Stimulated activated CD8-positive, alpha-beta memory T cell treated with anti-CD3 and anti-CD28 coated beads, Interleukin-15, amount 100 ng/mL, for 48 hours (primary cell): ENCODE measurements around the gene DBF4B.
"Not testable (repeated sequence)": the region's sequence is repeated elsewhere in the genome, so short reads cannot be mapped to it uniquely, and the experiment has no call there.

Experiments used
- DNase-seq, 2 donors: peaks; one replicate each; pipeline ENCODE4 v3.0.0-alpha.2; 2020; ENCODE audit warnings: low read depth in 2 of 2

Gene DBF4B, protein sequence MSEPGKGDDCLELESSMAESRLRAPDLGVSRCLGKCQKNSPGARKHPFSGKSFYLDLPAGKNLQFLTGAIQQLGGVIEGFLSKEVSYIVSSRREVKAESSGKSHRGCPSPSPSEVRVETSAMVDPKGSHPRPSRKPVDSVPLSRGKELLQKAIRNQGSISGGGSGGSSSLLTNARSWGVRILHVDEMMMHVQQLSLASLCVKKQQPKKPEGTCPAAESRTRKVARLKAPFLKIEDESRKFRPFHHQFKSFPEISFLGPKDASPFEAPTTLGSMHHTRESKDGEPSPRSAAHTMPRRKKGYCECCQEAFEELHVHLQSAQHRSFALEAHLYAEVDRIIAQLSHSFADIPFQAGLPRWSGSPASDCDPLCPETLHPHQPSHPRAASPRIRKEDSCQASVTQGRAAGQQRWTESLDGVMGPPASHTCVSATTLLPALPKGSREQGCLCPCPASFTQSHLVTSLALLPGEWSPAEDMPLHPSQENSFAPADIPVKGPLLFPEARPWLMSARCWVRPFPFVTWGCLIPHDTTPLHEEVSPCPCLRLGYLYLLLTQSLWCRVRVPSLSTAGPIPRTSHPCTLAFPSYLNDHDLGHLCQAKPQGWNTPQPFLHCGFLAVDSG

DNA sequence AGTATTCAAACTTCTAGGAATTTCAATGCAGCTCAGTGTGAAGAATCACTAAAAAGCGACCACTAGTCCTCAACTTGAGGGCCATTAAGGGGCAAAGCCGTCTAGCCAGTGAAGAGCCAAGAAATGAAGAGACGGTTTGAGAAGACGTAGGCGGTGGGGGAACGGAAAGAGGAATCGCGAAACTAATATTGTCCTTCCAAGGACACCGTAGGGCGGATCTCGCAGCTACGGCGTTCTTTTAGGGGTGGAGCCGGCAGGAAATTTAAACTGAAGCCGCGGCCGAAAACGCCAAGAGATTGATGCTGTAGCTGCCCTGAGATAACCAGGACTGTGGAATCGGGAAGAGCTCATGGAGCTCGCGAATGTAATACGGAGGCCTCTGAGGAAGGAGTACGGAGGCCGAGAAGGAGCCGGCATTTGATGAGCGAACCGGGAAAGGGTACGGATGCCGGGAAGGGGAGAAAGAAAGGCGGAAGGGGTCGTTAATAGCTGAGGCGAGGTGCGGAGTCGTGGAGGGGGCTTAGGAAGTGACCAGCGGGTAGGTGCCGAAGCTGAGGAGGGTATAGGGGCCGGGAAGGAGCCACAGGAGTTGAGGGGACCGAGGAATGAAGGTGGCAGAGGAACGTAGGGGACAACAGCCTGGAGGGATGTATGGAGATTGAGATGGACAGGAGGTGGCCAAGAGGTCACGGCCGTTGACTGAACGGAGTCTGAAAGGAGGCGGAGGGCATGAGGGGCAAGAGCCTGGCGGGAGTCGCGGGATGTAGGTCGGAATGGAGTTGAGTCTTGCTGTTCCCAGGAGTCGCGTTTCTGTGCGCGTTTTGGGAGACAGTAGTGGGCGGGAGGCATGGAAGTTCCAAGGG, at the start of gene DBF4B:
DBF4B (plus strand) TSS at position 265 of the 863 bp plus-strand sequence; CDS start at position 421, 156 bp downstream.
- peak; percentile 64 to 65 for DNase-seq

DNA sequence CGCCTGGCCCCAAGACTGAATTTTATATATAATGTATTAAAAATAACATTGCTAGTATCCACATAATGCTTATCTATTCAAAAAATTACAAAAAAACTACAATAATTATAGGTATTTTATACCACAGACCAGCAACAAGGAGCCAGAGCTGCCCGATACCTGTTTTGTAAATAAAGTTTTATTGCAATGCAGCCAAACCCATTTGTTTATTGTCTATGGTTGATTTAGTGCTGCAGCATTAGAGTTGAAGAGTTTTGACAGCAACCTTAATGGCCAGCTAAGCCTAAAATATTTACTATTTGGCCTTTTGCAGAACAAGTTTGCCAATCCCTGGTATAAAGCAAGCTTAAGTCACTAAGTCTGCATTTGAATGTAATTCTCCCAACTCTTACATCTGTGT, 46.6 kb upstream of the DBF4B start:
- no peak for DNase-seq

DNA sequence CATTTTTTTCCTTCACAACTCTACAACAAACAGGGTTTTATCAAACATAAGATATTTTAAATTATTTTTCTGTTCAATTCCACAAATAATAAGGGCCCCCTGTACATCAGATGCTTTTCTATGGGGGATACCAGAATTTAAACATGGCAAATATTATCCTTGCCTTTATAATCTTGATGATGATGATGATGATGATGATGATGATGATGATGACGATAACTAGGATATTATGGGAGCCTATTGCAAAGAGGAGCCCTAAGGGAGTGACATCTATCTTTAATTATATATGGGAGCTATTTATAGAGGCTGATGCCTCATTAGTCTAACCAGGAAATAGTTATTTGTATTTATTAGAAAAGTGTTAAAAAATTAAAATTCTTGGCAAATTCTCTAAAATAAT, 45.4 kb upstream of the DBF4B start:
- no peak for DNase-seq

DNA sequence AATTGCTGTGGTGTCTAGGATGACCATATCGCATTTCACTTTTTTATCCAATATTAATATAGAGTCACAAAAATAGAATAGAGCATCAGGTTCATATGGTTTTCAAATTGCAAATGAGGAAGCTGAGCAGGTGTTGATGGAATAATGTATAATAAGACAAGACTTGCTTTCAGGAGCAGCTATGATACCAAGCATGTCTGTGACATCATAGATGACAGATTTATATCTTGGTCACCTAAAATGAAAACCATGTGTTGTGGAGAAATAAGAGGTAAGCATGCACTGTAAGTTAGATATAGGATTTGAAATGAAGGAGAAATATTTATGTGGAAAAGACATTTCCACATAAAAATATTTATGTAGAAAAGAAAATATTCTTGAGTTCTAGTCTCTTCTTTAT, 43.6 kb upstream of the DBF4B start:
- no peak for DNase-seq

DNA sequence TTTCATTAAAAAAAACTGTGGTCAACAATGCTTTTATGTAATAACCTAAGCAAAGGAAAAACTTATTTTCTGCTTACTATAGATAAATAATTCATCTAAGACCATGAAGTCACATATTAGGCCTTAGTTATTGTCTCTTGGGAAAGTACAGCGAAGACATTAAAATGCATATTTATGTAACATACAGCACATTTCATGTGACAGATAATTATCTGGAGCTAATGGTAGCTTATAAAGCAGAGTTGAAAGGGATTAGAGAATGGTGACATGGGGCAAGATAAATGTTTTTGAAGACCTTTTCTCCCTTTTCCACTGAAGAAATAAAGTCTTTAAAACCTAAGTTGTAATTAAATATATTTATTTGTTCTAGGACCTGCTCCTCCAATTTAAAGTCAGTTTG, 42.5 kb upstream of the DBF4B start:
- no peak for DNase-seq

DNA sequence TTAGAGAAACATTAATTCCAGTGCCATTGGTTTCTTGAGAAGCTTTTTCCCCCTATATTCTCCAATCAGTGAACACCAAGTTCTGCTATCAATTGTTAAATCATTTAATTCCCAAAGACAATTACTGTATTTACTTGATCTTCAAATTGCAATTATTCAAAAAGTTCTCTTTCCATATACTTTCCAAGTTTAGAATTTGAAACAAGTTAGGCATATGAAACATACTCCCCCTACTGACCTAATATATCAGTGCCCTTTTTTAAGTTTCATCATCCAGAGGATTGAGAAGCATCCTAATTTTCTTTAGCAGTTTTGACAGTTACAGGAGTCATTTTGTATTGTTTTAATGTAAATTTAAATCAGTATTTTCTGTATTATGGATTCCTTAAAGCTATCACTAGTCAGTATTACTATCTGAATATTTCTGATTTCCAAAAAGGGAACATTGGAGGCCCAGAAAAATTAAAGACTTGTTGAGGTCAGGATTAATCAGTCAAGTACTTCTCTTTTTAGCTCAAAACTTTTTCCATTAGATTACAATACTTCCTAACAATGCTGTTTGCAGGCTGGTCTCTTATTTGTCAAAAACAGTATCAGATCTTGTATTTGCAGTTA, 35.9 kb upstream of the DBF4B start:
- DNase-seq, result no peak

DNA sequence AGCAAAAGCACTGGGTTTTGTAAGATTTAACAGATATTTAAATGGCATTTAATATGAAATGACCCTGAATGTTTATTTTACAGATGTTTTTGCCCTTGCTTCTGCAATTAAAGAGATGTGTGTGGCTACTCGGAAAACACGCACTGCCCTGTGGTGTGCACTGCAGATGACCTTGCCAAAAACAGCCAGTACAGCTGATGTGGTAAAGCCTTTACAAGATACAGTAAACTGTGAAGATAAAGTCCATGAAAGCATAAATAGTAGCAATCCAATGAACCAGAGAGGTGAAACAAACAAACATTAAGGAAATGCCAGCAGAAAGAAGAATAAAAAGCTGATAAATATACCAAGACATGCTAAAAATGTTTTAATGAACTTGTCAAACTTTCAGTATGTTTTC, 34.6 kb upstream of the DBF4B start:
- DNase-seq, result no peak

DNA sequence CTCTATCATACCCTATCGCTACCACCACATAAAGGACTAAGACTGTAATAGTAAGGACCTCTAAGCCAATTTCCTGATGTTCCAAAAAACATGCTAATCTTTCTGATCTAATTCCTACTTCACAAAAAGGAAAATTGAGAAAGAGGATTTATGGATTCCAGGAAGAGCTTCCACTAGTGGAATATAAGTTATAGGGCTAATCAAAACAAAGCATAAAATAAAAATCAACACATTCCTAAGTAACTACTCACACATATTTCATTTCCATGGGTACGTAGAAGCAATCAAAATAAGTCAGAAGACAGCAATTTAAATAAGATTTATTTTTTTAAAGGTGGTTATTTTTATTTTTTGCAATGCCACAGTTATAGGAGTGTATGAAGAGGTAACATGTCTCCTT, 31.3 kb upstream of the DBF4B start:
- DNase-seq, result no peak

DNA sequence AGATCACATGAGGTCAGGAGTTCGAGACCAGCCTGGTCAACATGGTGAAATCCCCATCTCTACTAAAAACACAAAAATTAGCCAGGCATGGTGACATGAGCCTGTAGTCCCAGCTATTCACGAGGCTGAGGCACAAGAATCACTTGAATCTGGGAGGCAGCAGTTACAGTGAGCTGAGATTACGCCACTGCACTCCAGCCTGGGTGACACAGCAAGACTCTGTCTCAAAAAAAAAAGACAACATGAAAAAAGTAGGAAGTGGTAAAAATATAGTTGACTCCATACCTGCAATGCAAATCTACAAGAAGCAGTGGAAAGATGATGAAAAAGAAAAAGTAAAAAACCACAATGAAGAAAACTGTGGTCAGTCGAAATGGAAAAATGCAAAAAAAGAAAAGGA, 25.2 kb upstream of the DBF4B start:
- not testable (repeated sequence) for DNase-seq

DNA sequence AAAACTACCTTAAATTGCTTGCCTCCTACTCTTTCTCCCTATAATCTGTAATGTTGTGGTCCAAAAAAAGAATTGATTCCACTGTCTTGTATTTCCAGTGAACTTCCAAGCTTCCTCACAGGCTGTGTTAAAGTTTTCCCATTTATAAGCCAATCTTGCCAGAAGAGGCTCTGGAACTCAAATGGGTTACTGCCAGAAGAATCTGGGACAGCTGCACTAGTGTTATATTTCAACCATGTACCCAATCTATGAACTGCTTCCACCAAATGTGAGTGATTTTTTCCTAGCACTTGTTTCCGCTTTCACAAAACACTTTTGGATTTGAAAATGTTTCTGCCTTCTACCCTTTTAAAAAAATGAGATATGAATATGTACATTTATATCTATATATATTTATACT, 20.7 kb upstream of the DBF4B start:
- DNase-seq, result no peak

DNA sequence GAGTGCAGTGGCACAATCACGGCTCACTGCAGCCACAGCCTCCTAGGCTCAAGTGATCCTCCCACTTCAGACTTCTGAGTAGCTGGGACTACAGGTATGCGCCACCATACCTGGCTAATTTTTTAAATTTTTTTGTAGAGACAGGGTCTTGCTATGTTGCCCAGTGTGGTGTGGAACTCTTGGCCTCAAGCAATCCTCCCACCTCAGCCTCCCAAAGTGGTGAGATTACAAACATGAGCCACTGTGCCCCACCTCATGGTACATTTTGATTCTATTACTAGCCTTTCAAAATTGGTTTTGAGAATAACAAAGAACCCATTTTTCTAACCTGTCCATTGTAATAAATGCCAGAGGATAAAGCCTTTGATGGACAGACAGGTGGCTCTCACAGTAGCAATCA, 20.3 kb upstream of the DBF4B start:
- DNase-seq, result no peak

DNA sequence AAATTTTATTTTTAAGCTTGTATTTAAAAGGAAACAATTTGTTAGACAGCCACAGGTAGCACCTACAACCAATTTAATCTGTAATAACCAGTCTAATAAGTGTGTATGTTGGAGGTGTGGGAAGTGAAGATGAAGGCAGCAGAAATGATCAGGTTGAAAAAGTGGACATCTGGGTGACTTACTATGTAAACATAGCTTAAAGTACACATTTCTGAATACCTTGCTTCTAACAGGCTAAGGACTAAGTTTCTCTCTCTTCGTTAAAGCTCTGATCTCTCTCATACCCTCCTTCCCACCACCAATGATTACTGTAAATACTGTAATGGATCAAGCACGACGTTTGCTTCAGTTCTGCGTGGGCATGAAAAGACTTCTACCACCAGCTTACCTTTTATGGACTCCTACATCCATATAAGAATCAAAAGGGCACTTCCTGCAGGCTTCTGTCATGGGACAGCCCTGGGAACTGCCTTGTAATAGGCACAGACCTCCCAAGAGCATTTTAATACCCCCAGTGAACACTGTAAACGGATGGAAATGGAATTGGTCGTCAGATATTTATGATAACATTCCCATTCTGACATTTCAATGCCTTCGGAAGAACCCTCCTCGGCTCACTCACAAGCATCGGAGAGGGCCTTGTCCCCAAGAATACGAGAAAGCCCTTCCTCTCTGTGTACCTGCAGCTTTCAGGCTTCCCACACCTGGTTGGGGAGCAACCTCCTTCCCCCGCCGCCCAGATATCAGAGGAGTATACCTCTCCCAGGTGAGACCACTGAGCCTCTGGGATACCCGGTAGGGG, 19.6 kb upstream of the DBF4B start:
- no peak for DNase-seq

DNA sequence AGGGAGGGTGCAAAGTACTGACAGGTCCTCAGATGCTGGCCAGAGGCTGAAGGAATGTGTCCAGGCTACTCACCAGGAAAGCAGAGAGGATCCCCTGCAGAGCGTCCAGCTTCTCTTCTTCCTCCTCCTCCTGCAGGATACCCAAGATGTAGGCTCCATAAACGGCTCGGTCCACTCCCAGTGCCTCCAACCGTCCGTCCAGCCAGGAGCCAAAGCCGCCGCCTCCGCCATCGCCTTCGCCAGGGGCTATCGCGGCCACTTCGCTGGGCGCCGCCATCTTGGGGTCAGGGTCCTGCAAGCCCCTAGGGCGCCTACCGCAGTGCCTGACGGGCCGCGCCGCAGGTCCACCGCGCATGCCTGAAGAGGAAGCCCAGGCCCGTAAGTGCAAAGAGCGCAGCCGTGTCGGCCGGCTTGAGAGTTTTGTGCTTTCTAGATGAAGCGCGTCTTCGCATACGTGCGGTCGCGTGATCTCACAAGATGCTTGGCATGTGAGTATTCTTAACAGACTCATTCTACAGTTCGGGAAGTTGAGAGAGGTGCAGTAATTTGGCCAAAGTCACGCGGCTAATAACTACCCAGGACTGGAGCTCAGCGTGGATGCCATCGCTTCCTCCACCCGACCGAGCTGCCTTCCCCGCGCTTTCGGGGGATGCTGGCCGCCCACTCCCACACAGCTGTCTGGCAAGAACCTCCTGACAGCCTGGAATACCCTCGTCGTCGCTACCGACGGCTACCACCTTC, 18.8 kb upstream of the DBF4B start, which contains the start of gene CCDC43:
CCDC43 (minus strand) TSS at position 300 of the 741 bp plus-strand sequence; CDS start at position 277, 23 bp downstream.
- DNase-seq, result peak; percentile 86 to 87

DNA sequence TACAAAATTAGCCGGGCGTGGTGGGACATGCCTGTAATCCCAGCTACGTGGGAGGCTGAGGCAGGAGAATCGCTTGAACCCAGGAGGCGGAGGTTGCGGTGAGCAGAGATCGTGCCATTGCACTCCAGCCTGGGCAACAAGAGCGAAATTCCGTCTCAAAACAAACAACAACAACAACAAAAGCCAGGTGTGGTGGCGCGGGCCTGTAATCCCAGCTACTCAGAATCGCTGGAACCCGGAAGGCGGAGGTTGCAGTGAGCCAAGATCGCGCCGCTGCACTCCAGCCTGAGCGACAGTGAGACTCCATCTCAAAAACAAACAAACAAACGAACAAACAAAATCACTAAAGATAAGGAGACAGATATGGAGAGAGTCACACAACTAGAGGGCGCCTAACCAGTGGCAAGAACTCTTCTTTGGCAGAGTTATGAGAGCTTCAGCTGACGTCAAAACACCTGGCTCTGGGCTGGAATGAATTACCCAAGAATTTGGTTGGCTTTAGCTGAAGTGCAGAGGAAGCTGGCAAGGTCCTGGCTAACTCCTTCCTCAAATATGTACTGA, 17.6 kb upstream of the DBF4B start:
- not testable (repeated sequence) for DNase-seq

DNA sequence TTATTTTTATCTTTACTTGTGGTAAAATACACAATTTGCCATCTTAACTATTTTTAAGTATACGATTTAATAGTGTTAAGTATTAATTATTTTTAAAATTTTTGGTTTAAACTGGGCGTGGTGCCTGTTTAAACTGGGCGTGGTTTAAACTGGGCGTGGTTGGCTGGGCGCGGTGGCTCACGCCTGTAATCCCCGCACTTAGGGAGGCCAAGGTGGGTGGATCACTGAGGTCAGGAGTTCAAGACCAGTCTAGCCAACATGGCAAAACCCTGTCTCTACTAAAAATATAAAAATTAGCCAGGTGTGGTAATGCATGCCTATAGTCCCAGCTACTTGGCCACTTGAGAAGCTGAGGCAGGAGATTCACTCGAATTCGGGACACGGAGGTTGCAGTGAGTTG, 14.9 kb upstream of the DBF4B start:
- no peak for DNase-seq

DNA sequence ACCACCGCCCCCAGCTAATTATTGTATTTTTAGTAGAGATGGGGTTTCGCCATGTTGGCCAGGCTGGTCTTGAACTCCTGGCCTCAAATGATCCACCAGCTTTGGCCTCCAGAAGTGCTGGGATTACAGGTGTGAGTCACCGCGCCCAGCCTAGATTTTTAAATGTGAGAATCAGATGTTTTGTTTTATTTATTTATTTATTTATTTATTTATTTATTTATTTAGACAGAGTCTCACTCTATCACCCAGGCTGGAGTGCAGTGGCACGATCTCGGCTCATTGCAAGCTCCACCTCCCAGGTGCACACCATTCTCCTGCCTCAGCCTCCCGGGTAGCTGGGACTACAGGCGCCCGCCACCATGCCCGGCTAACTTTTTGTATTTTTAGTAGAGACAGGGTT, 8.2 kb upstream of the DBF4B start:
- not testable (repeated sequence) for DNase-seq

DNA sequence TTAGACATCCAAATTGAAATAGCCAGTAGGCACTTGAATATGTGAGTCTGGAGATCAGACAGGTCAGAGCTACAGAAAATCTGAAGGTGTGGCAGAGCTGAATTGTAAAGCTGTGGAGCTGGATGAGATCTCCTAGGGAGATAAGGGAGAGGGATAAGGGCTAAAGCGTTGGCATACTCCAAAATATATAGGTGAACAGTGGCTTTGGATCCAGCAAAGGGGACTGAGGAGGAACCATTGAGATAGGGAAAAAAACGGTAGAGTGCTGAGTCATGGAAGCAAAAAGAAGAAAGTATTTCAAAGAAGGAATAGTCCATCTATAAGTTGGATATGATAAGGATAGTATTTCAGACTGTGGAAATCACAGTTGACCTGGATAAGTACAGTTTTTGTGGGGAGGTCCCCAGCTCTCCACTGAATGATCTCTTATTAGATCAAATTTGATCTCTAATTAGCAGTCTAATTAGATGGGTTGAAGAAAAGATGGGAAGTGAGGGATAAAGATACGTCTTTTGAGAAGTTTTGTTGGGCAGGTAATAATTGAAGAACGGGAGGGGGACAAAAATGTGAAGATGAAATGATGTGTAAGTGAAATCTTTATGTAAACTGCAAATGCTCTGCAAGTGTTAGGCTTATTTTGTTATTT, 587 bp upstream of the DBF4B start:
- no peak for DNase-seq

DNA sequence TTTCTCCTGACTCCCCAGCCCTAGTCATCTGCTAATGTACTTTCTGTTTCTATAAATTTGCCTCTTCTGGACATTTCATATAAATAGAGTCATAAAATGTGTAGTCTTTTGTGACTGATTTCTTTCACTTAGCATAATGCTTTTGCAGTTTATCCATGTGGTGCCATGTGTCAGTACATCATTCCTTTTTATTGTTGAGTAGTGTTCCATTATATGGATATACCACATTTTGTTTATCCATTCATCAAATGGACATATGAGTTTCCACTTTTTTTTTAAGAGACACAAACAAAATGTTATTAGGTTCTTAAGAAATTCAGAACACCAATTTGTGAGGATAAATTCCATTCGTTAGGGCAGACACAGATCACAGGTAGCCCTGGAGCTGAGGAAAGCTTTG, 11.0 kb downstream of the DBF4B start:
- DNase-seq, result no peak

DNA sequence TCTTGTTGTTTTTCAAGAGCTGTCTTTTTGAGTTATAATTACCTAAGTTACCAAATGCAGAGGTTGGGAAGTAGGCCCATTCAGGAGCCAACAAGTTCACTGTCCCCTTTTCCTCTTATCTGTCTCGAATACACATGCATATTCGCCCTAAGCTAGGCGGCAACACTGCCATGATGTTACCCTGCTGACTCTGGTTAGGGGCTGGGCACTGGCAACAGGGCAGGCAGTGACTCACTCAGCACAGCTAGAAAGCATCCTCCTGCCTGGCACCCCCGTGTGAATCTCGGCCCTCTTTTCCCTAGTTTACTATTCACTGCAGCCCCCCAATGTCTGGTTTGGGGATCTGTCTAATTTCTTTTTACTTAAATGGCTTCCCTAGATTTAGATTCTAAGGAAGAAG, 13.8 kb downstream of the DBF4B start:
- no peak for DNase-seq

DNA sequence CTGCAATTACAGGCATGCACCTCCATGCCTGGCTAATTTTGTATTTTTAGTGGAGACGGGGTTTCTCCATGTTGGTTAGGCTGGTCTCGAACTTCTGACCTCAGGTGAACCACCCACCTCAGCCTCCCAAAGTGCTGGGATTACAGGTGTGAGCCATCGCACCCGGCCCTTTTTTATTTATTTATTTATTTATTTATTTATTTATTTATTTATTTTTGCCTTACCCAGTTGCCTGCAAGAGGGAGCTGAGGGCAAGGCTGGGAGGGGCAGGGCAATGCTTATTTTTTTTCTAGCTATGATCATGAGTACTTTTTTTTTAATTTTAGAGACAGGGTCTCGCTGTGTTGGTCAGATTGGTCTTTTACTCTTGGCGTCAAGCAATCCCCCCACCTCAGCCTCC, 17.7 kb downstream of the DBF4B start:
- not testable (repeated sequence) for DNase-seq
